ENCODE results near the gene TMEM8B.

The TMEM8B gene

GRCh38 chr9:35914301-35914807 lies 85.3 kb downstream of the TMEM8B start:
- DNase-seq (ENCODE audit: low read depth), result no peak
- no peak overlapping the region for H3K4me3 ChIP-seq (ENCODE audit: low read depth, low read length)

All from skeletal muscle cell (primary cell).